ENCODE measurements around the gene PHF13.

Gene PHF13

GRCh38 chr1:6613361-6614018 is at the start of gene PHF13:
Gene PHF13, plus strand, starts transcription at chr1:6613731. Its CDS starts 336 bp downstream, at chr1:6614067.
- peak; percentile 100 for DNase-seq (ENCODE audit: low spot score)

DNA sequence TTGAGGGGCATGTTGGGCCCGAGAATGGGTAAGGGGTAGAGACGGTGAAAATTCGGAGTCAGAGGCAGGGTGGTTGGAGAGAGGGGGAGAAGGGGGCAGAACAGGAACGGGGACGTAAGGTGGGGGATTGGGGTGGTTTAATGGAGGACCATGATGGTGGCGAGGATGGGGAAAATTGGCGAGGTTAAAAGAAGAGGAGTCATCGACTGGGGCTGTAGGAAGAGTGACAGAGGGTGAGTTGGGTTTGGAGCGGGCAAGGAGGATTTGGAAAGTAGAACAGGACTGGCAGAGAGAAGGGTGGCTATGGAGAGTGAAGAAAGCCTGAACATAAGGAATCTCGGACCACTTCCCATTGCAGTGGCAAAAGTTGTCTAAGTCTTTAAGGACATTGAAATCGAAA is 44.5 kb upstream of the PHF13 start:
- DNase-seq (ENCODE audit: low spot score): no peak

- DNase-seq (ENCODE audit: low spot score): no peak
These were observed 43.4 kb upstream of the PHF13 start for GRCh38 chr1:6570100-6570499.

DNA sequence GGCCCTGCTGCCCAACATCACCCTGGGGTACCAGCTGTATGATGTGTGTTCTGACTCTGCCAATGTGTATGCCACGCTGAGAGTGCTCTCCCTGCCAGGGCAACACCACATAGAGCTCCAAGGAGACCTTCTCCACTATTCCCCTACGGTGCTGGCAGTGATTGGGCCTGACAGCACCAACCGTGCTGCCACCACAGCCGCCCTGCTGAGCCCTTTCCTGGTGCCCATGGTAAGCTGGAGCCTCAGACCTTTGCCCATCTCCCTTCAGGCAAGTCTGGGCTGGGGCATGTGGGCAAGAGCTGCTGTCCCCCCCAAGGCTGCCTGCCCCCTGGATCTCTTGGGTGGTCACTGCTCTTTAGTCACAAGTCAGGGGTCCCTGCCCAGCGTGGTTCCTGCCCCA is 42.5 kb upstream of the PHF13 start:
- DNase-seq (ENCODE audit: low spot score): no peak

DNA sequence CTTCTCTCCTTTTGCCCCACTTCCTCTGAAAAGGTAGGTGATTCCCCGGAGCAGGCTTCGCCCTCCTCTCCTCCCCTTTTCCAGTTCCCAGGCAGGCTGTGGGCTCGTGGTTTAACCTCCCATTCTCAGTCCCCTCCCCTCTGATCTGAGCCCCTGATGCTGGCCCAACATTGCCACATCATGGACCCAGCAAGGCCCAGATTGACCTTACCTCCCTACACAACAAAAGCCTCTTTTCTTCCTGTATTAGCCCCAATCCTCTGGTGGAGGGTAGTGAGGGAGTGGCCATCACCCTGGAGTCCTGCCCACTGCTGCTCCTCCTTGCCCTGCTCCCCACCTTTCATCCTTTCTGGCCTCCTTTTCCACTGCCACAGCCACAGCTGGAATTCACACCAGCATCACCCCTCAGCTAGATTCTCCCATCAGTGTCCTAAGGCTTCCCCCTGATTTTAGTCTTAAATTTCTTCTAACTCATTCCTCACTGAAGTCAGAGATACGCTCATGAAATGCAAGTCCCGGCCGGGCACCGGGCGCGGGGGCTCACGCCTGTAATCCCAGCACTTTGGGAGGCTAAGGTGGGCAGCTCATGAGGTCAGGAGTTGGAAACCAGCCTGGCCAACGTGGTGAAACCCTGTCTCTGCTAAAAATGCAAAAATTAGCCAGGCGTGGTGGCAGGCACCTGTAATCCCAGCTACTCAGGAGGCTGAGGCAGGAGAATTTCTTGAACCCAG is 40.7 kb upstream of the PHF13 start:
- DNase-seq (ENCODE audit: low spot score): no peak

DNA sequence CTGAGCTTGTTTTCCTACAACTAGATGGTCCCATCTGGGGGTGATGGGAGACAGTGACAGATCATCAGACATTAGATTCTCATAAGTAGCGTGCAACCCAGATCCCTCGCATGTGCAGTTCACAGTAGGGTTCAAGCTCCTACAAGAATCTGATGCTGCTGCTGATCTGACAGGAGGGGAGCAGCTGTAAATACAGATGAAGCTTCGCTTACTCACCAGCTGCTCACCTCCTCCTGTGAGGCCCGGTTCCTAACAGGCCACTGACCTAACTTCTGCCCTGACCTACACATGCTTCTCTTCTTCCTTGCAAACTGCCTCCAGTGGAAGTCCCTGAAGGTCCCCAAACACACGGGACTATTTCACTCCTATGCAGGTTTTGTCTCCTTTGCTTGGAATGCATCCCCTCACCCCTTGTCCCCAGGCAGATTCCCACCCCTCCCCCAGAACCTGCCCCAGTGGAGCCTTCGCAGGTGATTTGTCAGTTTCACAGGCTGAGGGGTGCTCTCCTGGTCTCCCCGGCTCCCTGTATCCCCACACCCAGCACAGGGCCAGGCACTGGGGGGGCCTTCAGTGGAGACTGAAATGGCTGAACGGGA is 39.4 kb upstream of the PHF13 start:
- no peak for DNase-seq (ENCODE audit: low spot score)

GRCh38 chr1:6574818-6575217 is 38.7 kb upstream of the PHF13 start:
- DNase-seq (ENCODE audit: low spot score): no peak

- no peak for DNase-seq (ENCODE audit: low spot score)
These were observed 35.6 kb upstream of the PHF13 start for GRCh38 chr1:6577831-6578525.

GRCh38 chr1:6578624-6579373 is 34.7 kb upstream of the PHF13 start:
- no peak for DNase-seq (ENCODE audit: low spot score)

- DNase-seq (ENCODE audit: low spot score): peak; percentile 99
These were observed 34.0 kb upstream of the PHF13 start, which contains the start of gene ZBTB48 for GRCh38 chr1:6579374-6580118. Gene ZBTB48, plus strand, starts transcription at chr1:6579994. Its CDS starts 616 bp downstream, at chr1:6580610.

- no peak for DNase-seq (ENCODE audit: low spot score)
These were observed 33.4 kb upstream of the PHF13 start for GRCh38 chr1:6580119-6580592.

GRCh38 chr1:6580593-6581409 is 32.7 kb upstream of the PHF13 start:
- DNase-seq (ENCODE audit: low spot score): no peak

- no peak for DNase-seq (ENCODE audit: low spot score)
These were observed 31.8 kb upstream of the PHF13 start for GRCh38 chr1:6581561-6582305.

DNA sequence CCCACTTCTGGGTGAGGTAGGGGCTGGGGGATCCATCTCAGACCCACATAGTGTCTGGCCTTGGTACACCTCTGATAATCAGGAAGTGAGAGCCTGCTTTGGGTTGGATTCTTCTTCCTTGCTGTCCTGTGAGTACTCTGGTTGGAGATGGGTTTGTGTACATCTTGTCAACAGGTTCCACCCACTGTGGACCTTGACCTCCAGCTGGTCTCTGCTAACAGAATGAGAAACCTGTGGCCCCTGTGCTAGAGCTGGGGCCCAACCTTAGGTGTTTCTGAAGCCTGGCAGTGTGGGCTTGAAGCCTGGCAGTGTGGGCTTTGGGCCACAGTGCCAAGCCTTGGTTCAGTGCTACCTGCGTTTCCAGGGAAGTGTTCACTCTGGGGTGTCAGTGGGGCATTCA is 31.2 kb upstream of the PHF13 start:
- DNase-seq (ENCODE audit: low spot score): no peak

DNA sequence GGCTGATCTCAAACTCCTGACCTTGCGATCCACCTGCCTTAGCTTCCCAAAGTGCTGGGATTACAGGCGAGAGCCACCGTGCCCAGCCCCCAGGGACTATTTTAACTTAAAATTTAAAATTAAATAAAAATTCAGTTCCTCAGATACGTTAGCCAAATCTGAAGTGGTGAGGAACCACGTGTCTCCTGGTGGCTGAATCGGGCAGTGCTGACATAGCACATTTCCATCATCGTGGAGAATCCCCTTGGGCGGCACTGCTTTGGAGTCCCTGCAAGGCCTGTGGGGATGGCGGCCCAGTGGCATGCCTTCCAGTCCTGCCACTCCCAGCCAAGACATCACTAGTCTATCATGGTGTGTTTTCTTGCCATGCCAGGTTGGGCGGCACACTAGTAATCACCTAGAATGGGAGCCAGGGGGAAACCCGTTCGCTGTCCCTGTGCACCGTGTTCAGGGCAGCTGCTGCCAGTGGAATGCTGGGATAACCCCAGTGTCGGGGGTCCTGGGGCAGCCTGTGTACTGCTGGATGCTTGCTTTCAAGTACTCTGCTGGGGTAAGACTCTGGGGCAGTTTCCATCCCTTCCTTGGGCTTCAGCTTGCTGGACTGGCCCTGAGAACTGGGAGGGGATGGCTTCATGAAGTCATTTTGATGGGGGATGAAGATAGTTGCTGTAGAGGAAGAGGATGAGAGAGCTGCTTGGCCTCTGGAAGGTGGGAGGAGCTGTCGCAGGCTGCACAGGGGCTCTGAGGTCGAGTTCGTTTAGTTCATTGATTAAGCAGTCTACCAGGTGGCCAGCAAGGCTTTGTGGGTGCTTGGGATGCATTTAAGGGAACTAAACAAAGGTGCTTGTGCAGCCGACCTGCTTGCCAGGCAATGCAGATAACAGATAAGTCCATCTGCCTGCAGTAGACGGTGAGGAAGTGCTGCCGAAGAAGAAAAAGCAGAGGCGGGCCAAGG is 29.1 kb upstream of the PHF13 start:
- DNase-seq (ENCODE audit: low spot score): no peak

- no peak for DNase-seq (ENCODE audit: low spot score)
These were observed 28.3 kb upstream of the PHF13 start for GRCh38 chr1:6585081-6585722.

DNA sequence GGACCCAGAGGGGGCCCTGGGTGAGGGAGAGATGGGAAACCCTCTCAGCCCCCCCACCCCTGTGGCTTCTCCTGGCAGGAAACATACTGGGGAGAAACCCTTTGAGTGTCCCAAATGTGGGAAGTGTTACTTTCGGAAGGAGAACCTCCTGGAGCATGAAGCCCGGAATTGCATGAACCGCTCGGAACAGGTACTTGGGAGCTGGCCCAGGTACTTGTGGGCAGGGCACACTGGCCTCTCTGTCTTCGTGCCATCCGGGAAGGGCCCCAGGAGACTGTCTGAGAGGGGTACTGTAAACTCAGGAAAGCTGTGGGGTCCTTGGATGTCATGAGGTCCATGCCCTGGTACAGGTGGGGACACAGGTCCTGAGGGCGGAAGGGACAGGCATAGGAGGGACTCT is 27.7 kb upstream of the PHF13 start:
- no peak for DNase-seq (ENCODE audit: low spot score)

- no peak for DNase-seq (ENCODE audit: low spot score)
These were observed 27.1 kb upstream of the PHF13 start for GRCh38 chr1:6586404-6586816.
